Endodermal cell (in vitro differentiated cells): ENCODE measurements around the gene HDAC4. TPM values are rescaled to one million over a fixed set of nuclear protein-coding genes. Genes with fewer than 3 reads are reported as not detected.

Source experiments
- DNase-seq: peaks from one replicate; pipeline ENCODE4 v3.0.0-alpha.2; 2017
- H3K27ac ChIP-seq: 2 replicates; pipeline ENCODE4 v1.5.1; 2013; ENCODE audit warnings: mild to moderate bottlenecking, low read depth, low read length, moderate library complexity
- H3K27me3 ChIP-seq: 2 replicates; pipeline ENCODE4 v1.6.1; 2013; ENCODE audit warnings: mild to moderate bottlenecking, low read length, moderate library complexity; ENCODE audit not compliant: insufficient read depth, control insufficient read depth, poor library complexity, severe bottlenecking
- H3K36me3 ChIP-seq: 2 replicates; pipeline ENCODE4 v1.7.0; 2013; ENCODE audit warnings: mild to moderate bottlenecking, low read length, moderate library complexity; ENCODE audit not compliant: control insufficient read depth, insufficient read depth
- H3K4me1 ChIP-seq: one replicate; pipeline ENCODE4 v1.7.0; 2013; ENCODE audit warnings: low read length; ENCODE audit not compliant: control insufficient read depth, insufficient read depth
- H3K4me3 ChIP-seq: 2 replicates; pipeline ENCODE4 v1.5.1; 2013; ENCODE audit warnings: mild to moderate bottlenecking, low read length, moderate library complexity
- H3K9ac ChIP-seq: 2 replicates; pipeline ENCODE4 v1.6.1; 2013; ENCODE audit warnings: mild to moderate bottlenecking, low read length, moderate library complexity; ENCODE audit not compliant: poor library complexity, severe bottlenecking; ENCODE audit errors: extremely low read depth
- H3K9me3 ChIP-seq: 2 replicates; pipeline ENCODE4 v1.6.1; 2013; ENCODE audit warnings: mild to moderate bottlenecking, low read length, moderate library complexity; ENCODE audit not compliant: control insufficient read depth
- H3K27ac Mint-ChIP-seq: 2 replicates; pipeline ENCODE4 v1.8.0; 2020; ENCODE audit warnings: mixed read lengths
- H3K27me3 Mint-ChIP-seq: 2 replicates; pipeline ENCODE4 v1.8.0; 2021; ENCODE audit warnings: mild to moderate bottlenecking, mixed read lengths; ENCODE audit not compliant: insufficient read depth
- H3K36me3 Mint-ChIP-seq: 2 replicates; pipeline ENCODE4 v1.8.0; 2020; ENCODE audit warnings: low read depth, mixed read lengths
- H3K4me1 Mint-ChIP-seq: 2 replicates; pipeline ENCODE4 v1.8.0; 2020; ENCODE audit warnings: mixed read lengths
- H3K4me3 Mint-ChIP-seq: 2 replicates; pipeline ENCODE4 v1.8.0; 2020; ENCODE audit warnings: mild to moderate bottlenecking, moderate library complexity, mixed read lengths
- H3K9me3 Mint-ChIP-seq: 2 replicates; pipeline ENCODE4 v1.8.0; 2020; ENCODE audit warnings: mild to moderate bottlenecking, mixed read lengths
- WGBS, 2 experiments: methylation state at CpG; one replicate each; pipeline versions ENCODE4 v1.1.5 to v1.1.7; 2013; ENCODE audit warnings: missing lambda C conversion rate in 2 of 2, mixed read lengths in 1 of 2; ENCODE audit not compliant: insufficient coverage in 1 of 2, insufficient read length in 1 of 2; 5-methylcytosine and 5-hydroxymethylcytosine counted together
- total RNA-seq, 2 donors: library from RNA; stranded (reverse); fragmentation: NEBNext Ultra II Directional in 1 of 2; extraction: Animal tissue kit (Norgen Biotek cat#: 25700) in 1 of 2; gene quantifications; 2 replicates in 1 of 2; 3 replicates in 1 of 2; pipeline ENCODE4 v1.2.1, GENCODE V29; 2021
- TF ChIP-seq, protein P1 (sequence below): fragments of 200-600 bp; sonication (generic); conservative IDR thresholded peaks from 2 replicates; pipeline ENCODE4 v1.5.0; 2021; ENCODE audit warnings: antibody characterized with exemption, mild to moderate bottlenecking

Gene HDAC4
- total RNA-seq, 2 donors from 2014 or later, result 45.7 to 51.2 TPM

DNA sequence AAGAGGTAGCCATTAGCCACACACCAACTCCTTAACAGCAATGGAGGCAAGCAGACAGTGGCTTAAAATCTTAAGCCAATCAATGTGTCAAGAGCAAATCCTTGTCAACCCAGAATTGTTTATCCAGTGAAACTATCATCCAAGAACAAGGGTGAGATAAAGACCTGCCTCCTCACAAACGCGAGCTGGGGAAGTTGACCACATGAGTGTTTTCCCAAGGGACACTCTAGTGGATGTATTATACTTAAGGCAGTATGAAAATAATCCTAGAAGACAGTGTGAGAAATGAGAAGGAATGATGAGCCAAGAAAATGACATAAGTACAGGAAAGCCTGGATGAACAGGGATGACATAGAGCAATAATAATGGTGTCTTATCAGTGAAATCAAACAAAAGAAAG is 343.3 kb downstream of the HDAC4 start:
- no peak overlapping the region for H3K4me3 Mint-ChIP-seq
- peaks cover 18% of the 10 kb centered on the region for H3K36me3 Mint-ChIP-seq
- Histone ChIP-seq H3K27ac (no peak overlapping the region), H3K9ac (no peak overlapping the region), H3K4me3 (no peak overlapping the region), H3K9me3 (peaks cover 13% of the 10 kb centered on the region), H3K4me1 (no peaks in the 10 kb centered on the region), H3K27me3 (no peaks in the 10 kb centered on the region), H3K36me3 (peaks cover 6% of the 10 kb centered on the region)
- no peaks in the 10 kb centered on the region for H3K27me3 Mint-ChIP-seq
- H3K4me1 Mint-ChIP-seq, result no peaks in the 10 kb centered on the region
- no peaks in the 10 kb centered on the region for H3K9me3 Mint-ChIP-seq
- 92% methylated on average over 2 of the region's 2 CpGs; no CpG with 5 or more reads in 1 of the 2 experiments for WGBS, 2 experiments
- H3K27ac Mint-ChIP-seq, result no peak overlapping the region
- TF ChIP-seq, protein P1, sequence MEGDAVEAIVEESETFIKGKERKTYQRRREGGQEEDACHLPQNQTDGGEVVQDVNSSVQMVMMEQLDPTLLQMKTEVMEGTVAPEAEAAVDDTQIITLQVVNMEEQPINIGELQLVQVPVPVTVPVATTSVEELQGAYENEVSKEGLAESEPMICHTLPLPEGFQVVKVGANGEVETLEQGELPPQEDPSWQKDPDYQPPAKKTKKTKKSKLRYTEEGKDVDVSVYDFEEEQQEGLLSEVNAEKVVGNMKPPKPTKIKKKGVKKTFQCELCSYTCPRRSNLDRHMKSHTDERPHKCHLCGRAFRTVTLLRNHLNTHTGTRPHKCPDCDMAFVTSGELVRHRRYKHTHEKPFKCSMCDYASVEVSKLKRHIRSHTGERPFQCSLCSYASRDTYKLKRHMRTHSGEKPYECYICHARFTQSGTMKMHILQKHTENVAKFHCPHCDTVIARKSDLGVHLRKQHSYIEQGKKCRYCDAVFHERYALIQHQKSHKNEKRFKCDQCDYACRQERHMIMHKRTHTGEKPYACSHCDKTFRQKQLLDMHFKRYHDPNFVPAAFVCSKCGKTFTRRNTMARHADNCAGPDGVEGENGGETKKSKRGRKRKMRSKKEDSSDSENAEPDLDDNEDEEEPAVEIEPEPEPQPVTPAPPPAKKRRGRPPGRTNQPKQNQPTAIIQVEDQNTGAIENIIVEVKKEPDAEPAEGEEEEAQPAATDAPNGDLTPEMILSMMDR, result no peak
- no peak for DNase-seq

DNA sequence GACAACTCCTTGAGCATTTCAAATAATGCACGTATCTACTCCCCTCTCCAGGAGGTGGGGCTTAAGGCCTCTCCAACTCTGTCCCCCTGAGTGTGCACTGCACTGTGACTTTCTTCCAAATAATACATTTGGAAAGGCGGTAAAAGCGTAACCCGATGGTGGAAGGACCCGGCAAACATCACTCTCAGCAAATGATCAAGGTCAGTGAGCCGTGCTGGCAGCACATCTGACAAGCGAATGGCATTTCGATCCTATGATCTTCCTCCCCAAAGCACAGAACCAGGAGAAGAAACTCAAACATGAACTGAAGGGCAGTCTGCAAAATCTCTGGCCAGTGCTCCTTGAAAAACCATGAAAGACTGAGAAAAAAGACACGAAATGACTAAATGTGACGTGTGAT is 344.2 kb downstream of the HDAC4 start:
- H3K27ac ChIP-seq, result no peak overlapping the region
- H3K9me3 ChIP-seq, result peaks cover 13% of the 10 kb centered on the region
- H3K4me3 ChIP-seq, result no peak overlapping the region
- H3K27ac Mint-ChIP-seq, result no peak overlapping the region
- TF ChIP-seq, protein P1, result no peak
- peaks cover 22% of the 10 kb centered on the region for H3K36me3 Mint-ChIP-seq
- H3K9me3 Mint-ChIP-seq, result no peaks in the 10 kb centered on the region
- DNase-seq, result no peak
- H3K27me3 ChIP-seq, result no peaks in the 10 kb centered on the region
- H3K27me3 Mint-ChIP-seq, result no peaks in the 10 kb centered on the region
- no peaks in the 10 kb centered on the region for H3K4me1 Mint-ChIP-seq
- 96 to 99% methylated on average over 10 of the region's 10 CpGs for WGBS, 2 experiments
- H3K9ac ChIP-seq, result no peak overlapping the region
- peaks cover 6% of the 10 kb centered on the region for H3K36me3 ChIP-seq
- H3K4me3 Mint-ChIP-seq, result no peak overlapping the region
- no peaks in the 10 kb centered on the region for H3K4me1 ChIP-seq

DNA sequence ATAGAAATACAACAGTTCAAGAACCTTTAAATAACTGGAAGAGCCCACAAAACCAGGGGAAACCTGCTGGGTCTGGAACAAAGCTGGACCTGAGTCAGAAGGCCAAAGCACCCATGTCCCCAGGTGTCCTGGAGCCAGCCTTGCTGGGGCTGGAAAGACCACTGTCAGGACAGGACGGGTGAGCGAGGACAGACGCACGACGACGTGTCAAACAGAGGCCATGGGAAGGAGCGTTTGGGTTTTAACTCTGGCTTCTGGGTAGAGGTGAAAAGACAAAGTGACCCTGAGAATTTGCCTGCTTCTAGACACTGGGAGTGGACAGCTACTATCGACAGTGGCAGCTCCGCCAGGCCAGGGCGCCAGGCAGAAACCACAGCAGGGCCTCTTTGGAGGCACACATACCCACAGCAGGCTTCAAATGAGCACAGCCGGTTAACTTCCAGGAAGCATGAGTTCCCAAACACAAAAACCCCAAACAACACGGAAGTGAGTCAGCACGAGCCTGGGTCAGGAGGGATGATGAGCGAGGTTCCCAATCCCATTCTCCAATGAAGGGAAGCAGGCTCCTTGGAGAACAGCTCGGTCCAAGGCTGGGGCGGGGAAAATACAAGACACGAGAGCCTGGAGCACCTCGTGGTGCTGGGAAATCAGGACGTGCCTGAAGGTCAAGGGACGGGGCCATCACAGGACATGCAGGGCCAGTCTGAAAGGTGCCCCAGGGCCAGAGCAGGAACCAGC is 344.9 kb downstream of the HDAC4 start:
- H3K4me1 Mint-ChIP-seq, result no peaks in the 10 kb centered on the region
- Histone ChIP-seq H3K9ac (no peak overlapping the region), H3K27me3 (no peaks in the 10 kb centered on the region), H3K4me1 (no peaks in the 10 kb centered on the region), H3K27ac (no peak overlapping the region), H3K36me3 (peaks cover 6% of the 10 kb centered on the region), H3K4me3 (no peak overlapping the region), H3K9me3 (peaks cover 13% of the 10 kb centered on the region)
- H3K27ac Mint-ChIP-seq, result no peak overlapping the region
- TF ChIP-seq, protein P1, result no peak
- H3K27me3 Mint-ChIP-seq, result no peaks in the 10 kb centered on the region
- peaks cover 16% of the 10 kb centered on the region for H3K36me3 Mint-ChIP-seq
- no peaks in the 10 kb centered on the region for H3K9me3 Mint-ChIP-seq
- WGBS, 2 experiments, result 91 to 92% methylated on average over 9 to 20 of the region's 20 CpGs
- H3K4me3 Mint-ChIP-seq, result no peak overlapping the region
- DNase-seq, result no peak
